NCI-H1105 treated with DMSO at 0.1 percent for 48 hours (cell line): ENCODE data around the gene RASSF5.
"Not testable (repeated sequence)": the region's sequence is repeated elsewhere in the genome, so short reads cannot be mapped to it uniquely, and the experiment has no call there.

Source experiments
- DNase-seq: peaks from one replicate; lab custom pipeline; 2025; lab: John Stamatoyannopoulos, UW

The RASSF5 gene

DNA sequence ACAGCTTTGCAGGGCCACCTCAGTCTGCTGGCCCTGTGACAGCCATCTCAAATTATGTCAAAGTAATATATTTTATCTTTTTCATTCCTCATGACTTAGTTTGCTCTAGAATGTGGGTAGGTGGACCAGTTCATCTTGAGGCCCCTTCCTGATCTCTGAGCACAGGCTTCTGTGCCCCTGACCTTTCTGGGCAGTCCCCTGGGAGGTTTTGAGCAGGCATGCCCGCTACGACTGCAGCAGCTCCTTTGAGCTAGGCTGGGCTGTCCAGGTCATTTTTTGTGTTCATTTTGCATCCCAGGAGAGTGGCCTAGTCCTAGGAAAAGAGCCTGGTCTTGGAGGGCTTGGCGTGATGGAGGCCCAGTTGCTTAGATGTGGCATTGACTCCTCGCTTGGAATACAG, 62.2 kb downstream of the RASSF5 start:
- no peak for DNase-seq

DNA sequence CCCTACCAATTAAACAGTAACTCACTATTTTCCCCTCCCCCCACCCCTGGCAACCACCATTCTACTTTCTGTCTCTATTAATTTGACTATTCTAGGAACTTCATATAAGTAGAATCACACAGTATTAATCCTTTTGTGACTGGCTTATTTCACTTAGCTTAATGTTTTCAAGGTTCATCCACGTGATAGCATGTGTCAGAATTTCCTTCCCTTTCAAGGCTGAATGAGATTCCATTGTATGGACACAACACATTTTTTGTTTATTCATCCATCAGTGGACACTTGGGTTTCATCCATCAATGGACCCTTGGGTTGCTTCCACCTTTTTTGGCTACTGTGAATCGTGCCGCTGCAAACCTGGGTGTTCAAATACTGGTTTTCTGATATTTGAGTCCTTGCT, 63.2 kb downstream of the RASSF5 start:
- no peak for DNase-seq

DNA sequence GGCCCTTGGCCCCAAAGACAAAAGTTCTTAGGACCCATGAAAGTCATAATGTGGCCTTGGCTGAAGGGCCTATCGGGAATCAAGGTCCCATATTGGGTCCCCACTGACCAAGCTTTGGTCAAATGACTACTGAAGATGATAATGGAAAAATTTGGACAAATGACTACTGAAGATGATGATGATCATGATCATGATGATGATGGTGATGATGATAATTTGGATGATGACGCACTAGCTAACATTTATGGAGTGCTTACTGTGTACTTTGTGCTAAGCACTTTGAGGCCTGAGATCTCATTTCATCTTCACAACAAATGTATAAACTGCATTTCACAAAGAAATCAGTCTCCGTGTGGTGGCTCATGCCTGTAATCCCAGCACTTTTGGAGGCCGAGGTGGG, 65.5 kb downstream of the RASSF5 start:
- no peak for DNase-seq

DNA sequence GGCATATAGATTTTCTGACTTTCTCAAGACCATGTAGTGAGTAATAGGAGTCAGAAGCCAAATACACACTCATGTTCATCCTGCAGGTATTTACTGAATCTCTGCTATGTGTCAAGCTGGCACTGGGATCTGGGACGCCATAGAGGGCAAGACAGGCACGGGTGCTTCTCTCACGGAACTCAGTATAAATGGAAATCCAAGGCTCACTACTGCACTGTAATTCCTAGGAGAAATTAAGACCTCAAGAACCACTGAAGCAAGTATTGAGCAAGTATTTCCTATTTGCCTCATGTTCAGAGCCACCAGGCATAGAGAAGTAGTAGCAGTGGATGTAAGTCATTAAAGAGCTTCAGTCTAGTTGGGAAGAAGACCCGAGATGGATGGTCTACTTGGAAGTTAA, 66.0 kb downstream of the RASSF5 start:
- no peak for DNase-seq

DNA sequence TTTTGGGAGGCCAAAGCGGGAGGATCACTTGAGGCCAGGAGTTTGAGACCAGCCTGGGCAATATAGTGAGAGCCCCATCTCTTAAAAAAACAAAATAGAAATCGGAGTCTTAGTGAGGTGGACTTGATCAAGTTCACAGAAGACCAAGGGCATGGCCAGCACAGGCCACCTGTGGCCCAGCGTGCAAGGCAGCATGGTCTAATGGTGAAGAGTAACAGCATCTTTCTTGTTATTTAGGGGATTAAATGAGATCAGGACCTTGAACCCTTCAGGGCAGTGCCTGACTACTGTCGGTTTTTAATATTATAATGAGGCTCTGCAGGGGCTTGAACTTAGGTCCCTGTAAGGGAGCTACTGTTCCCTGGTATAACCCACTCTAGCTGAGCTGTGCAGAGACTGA, 66.4 kb downstream of the RASSF5 start:
- DNase-seq, result no peak

DNA sequence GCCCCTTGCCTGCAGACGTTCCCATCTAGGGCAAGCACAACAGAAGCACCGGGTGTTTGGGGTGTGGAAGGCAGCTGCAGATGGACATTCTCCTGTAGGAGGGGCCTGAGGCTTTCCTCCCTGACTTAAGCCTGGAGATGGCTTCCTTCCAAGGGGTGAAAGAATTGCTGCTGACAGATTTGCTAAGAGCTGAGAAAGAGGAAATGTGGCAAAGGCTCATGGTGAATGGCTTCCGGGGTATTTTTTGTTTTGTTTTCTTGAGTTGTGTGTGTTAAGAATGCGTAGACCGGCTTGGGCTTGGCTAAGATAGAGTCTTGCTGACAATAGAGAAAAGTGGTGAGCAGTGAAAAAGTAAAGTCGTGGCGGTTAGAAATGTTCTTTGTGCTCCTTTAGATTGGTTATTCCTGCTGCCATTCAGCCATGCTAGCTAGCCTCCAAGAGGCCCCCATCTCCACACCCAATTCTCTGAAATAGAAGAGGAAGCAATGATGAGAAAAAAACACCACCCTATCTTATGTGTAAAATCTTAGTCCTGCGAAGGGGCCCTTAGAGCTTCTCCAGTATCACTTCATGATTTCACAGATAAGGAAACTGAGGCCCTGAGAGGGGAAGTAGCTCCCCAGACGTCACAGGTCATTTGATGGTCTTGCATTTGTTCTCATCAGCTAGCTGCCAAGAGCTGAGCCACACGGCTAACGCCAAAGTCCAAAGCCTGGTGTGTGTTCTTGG, 68.0 kb downstream of the RASSF5 start:
- DNase-seq, result peak; percentile 33

DNA sequence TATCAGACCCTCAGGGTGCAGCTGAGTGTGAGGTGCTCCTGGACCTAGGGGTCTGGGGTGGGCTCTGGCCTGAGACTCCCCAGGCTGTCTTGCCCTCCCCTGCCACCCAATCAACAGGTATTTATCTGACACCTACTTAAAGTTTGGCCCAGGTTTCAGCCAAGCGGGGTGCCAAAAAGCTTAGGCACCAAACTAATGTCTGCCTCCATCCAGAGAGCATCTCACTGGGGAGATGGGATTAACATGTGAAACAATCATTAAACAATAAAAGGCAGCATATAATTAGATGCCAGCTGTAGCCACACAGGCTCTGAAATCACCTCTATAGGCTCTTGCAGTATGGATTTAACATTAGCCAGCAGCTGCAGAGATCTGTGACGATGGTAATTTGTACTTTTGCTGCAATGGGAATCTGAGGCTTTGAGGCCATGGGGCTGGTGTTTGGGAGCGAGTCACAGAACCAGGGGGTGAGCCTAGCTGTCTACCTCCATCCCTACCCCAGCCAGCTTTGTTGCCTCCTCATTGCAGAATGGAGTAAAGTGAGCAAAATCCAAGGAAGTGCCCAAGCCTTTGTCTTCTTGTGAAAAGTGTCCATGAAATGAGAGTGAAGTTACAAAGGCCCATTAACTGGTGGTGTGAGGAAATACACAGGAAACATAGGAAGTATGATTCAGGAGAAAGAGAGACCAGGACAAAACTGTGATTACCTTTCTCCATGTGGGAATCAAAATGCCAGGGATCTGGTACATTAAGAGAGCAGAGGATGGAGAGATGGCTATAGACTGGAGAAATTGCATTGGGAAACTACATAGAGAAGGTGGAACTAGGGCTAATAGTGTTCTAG, 68.8 kb downstream of the RASSF5 start:
- DNase-seq, result peak; percentile 82

DNA sequence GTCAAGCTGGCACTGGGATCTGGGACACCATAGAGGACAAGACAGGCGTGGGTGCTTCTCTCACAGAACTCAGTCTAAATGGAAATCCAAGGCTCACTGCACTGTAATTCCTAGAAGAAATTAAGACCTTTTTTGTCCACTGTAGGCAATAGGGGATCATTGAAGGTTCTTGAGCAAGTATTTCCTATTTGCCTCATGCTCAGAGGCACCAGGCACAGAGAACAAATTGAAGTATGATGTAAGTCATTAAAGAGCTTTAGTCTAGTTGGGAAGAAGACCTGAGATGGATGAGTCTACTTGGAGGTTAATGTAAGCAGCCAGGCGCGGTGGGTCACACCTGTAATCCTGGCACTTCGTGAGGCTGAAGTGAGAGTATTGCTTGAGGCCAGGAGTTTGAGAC, 70.3 kb downstream of the RASSF5 start:
- DNase-seq, result no peak

DNA sequence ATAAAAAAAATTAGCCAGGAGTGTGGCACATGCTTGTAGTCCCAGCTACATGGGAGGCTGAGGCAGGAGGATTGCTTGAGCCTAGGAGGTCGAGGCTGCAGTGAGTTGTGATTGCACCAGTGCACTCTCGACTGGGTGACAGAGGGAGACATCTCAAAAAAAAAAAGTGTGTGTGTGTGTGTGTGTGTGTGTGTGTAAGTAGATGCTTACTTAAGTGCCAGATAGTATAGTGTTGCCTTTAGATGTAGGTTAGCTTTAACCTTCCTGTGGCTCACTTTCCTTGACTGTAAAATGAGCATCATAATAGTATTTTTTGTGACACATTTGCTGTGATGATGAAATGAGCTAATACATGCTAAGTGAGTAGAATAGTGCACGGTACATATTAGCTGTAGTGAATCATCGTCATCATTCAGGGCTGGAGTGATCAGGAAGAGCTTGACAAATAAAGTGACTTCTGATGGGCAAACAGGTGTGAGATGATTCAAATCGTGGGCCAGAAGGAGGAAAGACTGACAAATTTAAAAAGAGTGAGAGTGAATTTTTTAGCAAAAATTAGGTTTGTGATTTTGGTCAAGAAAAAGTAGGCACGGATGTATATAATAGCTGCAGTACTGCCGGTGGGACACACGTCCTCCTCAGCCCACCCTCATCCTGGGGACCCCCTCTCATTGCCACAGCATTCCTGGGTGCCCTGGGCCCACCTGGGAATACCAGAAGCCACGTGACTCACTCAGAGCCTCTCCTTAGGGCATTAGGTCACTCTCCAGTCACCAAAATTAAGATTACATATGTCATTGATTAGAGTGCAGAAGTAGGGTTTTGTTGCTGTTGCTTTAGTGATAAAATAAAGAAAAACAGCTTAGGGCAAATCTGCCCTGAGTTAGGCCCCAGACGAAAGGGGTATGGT, 71.0 kb downstream of the RASSF5 start:
- no peak for DNase-seq

DNA sequence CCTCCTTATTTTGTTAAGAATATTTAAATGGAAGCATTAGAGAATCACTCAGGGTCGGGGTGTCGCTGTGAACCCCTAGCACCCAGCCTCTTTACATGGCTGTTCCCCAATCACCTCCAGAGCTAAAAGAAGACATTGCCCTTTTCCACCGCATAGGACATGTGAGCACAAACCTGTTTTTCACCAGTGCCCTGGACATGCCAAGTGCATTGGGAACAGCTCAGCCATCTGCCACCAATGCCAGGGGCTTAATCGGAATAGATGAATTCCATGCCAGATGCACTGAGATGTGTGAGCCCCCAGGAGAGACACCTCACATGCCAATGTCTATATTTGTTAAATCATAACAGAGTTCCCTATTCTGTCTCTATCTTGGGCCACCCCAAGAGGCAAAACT, 71.6 kb downstream of the RASSF5 start:
- no peak for DNase-seq

DNA sequence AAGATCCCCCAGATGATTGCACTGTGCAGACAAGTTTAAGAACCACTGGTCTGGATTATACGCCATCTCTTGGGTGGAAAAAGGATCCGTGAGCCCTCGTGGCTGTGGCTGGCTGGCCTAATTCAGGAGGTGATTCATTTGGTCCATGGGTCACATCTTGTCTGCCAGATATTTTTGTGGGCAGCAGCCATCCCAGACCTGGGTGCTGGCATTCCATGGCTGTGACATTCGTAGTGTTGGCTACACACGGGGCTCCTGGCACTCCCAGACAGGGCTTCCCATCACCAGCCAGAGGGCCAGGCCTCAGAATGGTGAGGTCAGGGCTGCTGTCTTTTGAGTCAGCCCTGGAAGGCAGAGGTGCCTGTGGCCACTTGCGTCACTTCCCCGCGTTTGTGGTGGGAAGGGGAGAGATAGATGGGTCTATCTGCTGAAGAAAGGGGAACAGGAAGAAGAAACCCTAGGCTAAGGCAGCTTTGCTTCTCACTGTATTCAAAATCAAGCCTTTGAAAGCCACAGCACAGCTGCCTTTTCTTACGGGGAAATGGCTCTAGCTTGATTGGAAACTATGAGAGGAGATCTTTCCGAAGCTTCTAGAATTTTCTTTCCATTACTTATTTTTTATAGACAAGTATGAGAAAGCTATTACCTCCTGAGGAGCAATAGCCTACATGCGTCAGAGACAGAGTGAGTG, 72.6 kb downstream of the RASSF5 start:
- no peak for DNase-seq

DNA sequence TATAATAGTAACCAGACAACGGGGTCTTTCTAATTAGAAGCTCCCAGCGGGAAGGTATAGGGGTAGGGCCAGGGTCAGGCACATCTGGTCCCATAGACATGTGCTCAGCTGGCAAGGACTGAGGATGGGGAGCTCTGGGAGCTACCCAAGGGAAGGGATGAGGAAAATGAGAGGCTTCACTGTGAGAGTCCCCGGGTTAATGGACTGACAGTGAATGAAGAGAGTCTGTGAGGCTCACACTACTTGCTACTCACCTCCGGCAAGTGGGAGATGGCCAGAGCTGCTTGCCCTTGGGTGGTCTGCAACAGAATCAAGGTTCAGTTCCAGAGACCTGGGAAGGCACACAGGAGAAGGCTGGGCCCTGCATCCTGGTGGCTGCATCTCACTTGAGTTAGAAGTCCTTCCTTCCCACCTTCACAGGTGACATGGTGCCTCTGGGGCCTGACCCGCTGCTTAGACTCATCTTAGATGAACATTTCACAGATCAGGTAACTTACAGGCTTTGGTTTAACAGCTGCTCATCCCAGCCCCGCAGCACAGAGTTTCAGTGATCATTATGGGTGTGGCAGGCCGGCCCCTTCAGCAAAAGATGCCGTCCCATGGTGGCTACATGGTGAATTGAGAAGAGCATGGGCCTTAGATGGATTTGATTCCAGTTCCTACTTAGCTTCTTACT, 73.2 kb downstream of the RASSF5 start:
- DNase-seq, result no peak

DNA sequence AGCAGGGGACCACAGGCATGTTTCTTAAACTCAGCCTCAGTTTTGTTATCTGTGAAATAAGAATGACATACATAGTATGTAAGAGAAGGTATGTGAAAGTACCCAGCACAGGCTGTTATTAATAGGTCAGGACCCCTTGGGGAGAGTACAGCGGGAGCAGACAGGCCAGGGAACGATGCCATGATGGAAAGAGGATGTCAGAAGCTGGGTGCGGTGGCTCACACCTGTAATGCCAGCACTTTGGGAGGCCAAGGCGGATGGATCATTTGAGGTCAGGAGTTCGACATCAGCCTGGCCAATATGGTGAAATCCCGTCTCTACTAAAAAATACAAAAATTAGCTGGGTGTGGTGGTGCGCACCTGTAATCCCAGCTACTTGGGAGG, 73.8 kb downstream of the RASSF5 start:
- not testable (repeated sequence) for DNase-seq

DNA sequence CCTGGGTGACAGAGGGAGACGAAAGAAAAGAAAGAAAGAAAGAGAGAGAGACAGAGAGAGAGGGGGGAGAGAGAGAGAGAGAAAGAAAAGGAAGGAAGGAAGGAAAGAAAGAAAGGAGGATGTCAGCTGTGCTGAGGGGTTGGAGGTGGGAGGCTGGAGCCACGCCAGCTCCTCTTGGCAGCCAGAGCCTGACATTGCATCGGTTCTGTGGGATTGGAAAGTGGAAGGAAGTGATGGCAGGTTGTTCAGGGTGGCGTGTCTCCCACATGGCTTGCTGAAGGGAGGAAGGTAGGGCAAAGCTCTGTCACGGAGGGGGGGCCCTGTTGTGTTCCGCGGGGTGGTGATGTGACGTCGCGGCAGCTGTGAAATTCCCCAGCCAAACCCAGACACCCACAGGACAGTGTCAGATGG, 74.2 kb downstream of the RASSF5 start:
- DNase-seq, result no peak

DNA sequence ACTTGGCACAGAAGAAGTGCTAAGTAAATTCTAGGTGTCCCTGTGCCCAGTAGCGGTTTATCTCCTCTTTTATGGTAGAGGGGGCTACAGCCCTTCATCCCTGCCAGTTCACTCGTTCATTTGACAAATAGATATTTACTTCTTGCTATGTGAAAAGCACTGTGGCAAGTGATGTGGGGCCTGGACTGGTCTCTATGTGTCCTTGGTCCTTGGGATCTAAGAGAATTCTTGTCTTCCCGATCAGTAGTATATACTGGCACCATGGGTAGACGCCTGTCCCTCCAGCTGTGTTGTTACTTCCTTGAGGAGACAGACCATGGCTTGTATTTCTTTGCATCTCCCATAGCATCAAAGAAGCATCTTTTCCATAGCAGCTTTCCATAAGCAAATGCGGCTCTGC, 75.2 kb downstream of the RASSF5 start:
- no peak for DNase-seq

DNA sequence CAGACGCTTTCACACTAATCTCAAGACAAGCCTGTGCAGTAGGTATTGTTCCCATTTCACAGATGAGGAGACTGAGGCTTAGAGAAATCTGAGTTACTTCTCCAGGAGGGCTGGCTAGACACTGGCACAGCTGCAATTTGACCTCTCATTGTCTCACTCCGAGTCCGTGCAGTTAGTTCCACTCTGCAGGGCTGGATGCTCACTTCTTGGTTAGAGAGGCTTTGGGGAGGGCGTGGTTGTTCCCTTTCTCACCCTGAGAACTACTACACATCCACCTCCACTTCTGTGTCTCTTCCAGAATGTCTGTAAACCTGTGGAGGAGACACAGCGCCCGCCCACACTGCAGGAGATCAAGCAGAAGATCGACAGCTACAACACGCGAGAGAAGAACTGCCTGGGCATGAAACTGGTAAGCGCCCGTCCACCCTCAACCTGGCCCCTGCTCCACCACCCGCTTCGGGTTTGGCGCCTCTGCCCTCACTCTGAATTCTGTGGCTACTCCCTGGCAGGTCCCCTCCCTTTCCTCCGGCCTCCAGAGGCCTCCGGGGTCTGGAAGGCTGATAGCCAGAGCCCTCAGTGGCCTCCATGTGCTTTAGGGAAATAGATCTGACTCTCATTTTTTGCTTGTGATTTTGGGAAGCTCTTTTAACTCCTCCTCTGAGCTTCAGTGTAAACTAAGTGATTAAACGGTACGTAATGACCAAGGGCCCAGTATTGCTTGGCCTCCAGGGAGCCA, 75.8 kb downstream of the RASSF5 start:
- DNase-seq, result no peak

DNA sequence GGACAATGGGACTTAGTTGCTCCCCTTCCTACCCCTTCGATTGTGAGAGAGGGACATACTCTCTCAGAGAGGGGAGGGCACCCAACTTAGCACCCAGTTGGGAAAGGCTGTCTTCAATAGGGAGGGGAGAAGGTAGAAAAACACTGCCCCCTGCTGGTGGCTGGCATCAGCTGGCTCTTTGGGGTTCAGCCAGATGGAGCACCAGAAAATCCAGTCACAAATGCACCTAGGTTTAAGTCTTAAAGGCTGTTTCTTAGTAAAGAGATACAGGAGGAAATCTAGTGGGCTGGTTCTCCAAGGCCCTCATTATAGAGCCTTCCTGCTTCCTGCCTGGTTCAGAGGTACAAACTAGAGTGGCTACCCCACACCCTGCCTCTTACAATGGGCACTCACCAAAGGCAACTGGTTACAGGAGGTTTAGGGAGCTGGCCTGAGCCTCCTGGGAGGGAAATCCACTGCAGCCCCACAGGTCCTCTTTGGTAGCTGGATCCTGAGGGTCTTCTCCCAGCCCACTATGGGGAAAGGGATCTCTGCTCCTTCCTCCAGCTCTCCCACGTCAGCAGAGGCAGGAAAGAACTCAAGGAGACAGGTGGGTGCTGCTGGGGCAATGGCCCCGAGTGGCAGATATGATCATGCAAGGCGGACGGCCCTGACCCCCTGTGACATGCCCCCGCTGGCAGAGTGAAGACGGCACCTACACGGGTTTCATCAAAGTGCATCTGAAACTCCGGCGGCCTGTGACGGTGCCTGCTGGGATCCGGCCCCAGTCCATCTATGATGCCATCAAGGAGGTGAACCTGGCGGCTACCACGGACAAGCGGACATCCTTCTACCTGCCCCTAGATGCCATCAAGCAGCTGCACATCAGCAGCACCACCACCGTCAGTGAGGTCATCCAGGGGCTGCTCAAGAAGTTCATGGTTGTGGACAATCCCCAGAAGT, 76.6 kb downstream of the RASSF5 start:
- peak; percentile 56 for DNase-seq

DNA sequence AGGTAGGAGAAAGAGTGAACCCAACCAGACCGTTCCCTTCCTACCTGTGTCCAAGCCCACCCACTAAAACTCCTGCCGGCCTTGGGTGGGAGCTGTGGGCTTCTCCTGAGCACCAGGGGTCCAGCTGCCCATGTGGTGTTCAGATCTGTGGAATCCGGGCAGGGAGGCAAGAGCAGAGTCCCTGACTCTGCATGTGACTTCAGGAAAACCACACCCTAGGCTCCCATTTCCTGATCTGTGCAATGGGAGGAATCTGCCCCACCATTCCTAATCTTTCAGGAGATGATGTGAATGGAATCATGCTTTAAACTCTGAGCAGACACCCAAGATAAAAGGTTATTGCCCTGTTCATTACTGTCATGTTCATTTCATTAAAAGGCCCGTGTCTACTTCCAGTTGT, 77.4 kb downstream of the RASSF5 start:
- no peak for DNase-seq
